Measurements from ENCODE around the gene MCU.
"Not testable (repeated sequence)": the region's sequence is repeated elsewhere in the genome, so short reads cannot be mapped to it uniquely, and the experiment has no call there.

MCU gene

DNA sequence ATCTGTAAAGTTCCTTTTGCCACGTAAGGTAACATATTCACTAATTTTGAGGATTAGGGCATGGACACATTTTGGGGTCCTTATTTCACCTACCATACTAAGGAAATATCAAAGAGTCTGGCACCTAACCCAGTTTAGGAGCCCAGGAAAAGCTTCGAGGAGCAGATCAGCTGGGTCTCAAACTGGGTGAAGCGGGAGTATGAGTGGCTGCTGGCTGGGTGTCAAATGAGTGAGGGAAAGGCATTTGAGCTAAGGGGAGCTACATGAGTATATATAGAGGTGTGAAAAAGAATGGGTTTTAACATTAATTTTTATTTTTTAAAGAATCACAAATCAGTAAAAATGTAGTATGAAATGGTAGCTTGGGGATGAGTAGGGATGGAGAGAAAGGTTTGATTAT, 71.3 kb downstream of the MCU start:
- DNase-seq = no peak

DNA sequence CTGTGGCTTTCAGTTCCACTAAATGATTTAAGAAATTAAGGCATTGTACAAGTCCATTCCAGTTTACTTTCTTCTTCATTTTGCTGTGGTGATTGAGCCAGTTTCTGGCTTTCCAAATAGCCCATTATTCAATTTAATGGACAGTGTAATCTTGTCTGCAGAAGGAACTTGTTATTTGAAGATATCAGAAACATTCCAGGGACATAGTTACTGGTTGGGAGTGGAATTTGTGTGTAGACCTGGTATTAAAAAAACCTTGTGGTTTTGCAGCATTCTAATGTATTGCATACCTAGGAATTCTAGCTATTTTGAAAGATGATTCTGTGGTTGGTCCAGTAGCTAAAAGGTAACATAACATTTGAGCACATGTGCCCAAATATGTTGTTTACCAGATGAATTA, 72.2 kb downstream of the MCU start:
- DNase-seq = no peak

DNA sequence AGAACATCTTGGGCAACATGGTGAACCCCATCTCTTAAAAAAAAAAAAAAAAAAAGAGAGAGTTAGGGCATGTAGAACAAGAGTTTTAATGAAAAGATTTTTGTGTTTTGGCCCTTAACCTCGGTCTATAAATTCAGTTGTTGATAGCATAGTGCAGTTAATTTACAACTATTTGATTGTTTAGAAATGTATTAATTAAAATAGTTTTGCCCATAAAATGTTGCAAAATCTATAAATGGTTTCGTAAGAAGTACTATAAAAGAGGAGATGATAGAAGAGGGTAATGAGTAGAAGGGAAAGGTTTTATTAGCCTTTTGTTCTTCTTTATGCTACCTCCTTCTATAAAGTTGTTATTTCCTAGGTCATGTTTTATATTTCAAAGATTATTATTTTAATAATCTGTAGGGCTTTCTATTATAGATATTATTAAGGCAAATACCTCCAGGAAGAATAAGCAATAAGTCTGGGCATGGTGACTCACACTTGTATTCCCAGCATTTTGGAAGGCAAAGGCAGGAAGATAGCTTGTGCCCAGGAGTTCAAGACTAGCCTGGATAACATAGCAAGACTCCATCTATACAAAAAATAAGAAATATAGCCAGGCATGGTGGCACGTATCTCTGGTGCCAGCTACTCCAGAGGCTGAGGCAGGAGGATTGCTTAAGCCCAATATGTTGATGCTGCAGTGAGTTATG, 73.3 kb downstream of the MCU start:
- DNase-seq = no peak

DNA sequence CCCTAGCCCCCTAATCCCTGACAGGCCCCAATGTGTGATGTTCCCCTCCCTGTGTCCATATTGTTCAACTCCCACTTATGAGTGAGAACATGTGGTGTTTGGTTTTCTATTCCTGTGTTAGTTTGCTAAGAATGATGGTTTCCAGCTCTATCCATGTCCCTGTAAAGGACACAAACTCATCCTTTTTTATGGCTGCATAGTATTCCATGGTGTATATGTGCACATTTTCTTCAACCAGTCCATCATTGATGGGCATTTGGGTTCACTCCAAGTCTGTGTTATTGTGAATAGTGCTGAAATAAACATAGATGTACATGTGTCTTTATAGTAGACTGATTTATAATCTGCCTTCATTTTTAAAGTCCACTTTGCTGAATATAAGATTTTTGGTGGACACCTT, 79.3 kb downstream of the MCU start:
- DNase-seq = not testable (repeated sequence)

DNA sequence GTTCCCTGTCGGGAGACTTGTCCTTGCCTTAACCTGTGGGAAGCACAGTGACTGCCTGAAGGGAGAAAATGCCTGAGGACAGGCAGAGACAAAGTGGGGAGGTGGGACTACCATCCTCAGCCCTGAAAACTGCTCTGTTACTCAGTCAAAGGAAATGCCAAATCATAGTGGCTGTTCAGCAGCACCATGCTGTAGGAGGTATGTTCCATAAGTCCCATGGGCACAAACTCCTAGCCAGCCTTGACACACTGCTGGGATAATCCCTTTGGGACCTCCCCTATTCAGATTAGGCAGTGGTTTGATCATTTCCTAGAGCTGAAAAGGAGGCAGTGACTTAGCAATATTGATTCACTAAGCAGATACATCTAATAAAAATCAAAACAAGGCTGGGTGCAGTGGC, 80.1 kb downstream of the MCU start:
- DNase-seq = no peak

DNA sequence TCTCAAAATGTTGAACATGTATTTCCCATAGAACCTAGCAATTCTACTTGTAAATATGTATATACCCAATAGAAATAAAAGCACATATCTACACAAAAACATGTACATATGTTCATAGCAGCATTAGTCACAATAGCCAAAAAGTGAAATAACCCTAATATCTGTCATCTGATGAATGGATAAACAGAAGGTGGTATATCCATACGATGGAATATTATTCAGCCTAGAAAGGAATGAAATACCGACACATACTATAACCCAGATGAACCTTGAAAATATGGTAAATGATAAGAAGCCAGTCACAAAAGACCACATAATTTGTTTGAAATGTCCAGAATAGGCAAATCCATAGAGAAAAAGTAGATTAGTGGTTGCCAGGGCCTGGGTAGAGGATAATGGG, 87.9 kb downstream of the MCU start:
- DNase-seq = no peak

DNA sequence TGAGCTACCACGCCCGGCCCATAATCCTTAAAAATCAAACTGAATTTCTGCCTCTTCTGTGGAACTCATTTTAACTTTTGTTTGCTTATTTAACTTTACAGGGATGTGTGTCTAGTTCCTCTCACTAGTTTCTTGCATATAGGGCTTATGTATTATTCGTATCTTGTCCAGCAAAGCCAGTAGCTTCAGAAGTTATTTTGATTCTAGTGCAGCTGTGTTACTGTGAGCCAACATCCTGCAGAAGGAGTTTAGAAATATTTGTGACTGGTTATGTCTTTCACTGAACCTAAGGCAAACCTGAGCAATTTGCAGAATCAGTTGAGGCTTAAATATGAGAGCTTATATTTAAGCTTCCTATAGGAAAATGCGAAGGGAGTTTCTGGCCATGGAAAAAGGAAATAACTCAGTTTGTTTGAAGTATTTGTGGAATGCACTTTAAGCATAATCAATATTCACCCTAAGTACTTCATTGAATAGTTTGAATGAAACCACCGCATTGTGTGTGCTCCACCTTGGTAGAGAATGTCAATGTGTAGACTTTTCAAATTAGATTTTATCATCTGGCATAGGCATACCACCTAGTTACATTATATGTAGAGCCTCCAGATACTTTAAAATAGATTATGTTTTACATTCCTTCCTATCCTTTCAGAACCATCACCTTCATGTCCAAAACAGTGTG, 90.8 kb downstream of the MCU start:
- DNase-seq = no peak

DNA sequence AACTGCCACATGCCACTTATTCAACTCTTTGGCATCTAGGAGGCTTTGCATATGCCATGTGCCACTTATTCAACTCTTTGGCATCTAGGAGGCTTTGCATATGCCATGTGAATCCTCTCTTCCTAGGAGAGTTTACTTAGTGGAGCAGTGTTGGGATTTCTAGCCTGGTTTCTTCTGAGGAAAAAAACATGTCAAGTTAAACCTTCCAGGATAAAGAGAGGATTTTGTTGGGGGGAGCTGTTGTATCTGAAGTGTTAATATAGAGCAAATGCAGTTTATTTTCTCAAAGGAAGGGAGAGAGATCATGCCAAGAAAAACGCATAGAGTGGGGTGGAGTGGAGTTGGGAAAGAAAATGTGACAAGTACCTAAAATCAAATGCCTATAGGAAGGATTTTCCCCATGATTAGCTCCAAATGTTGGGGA, 91.5 kb downstream of the MCU start:
- DNase-seq = no peak

DNA sequence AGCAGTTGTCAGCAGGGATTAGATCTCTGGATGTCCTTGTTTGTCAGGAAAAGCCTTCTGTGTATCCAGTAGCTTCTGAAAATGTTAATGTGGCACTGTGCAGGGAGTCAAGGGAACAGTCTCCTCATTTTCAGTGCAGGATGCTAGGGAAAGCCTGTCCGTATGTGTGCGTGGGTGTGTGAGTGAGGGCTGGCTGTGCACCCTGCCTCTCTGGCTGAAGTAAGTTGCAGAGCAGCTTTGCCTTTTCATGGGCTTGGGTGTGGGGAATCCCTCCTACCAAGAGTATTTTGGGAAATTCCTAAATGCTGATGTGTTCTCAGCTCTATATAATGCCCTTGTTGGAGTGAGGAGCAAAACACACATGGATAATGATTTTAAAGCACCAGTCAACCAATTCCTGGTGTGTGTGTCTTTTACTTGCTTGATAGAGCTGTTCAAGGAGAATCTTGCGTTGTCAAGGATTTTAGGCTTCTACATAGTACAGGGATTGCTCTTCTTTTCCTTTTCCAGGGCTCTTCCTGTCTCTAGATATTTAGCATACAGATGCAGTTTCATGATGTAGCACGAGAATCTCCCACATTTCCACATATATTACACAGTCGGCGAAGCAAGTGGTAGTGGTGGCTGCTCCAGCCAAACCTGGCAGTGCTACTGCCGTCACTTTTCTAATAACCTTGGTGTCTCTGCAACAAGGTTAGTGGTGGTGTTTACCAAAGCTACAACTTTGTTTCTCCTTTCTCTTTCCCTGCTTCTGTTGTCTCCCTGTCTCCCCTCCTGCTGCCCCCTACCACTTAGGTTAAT, 92.8 kb downstream of the MCU start:
- no peak for DNase-seq

DNA sequence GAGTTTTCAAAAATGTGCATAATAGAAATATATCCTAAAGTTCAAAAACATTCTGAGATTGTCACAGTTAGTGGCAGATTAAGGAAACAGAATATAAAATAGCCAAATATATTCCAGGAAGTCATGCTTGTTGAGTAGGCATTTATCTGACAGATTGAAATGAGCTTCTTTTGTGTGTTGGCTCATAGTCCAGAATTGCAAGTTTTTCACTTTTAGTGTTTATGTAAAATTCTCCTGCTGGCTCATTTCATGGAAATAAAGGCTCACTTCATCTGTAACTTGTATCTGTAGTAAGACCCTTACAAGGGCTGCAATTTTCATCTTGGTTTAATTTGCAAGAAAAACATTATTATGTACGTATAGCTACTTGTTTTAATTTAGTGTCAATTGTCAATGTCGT, 93.5 kb downstream of the MCU start:
- no peak for DNase-seq

DNA sequence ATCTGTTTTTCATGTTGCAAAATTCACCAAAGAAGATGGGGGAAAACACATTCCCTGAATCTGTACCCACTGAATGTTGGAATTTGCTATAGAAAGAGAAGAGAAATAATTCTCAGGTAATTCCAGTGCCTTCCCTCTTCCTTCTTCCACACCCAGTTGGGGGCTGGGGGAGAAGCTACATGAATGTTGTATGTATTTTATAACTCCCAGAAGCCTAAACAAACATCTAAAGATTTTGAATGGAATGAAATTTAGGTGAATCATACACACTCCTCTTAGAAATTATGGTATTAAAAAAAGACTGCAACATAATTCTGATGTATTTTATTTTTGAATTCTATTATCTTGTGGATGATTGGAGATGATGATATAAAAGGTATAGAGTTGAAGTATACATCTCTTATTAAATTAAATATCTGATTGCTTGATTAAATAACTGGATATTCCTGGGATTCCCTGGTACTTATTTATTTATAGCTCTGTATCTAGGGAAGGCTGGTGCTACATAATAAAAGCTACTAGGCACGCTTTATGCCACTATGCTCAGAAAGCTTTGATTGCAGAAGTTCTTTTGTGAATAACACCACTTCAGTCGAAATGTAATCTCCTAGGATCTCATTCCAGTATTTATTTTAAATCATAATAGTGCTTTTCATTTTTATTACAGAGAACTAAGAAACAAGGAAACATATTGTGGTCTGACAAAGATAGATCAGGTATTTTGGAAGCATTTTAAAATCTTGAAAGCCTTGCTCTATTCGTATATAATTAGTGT, 98.5 kb downstream of the MCU start:
- no peak for DNase-seq

DNA sequence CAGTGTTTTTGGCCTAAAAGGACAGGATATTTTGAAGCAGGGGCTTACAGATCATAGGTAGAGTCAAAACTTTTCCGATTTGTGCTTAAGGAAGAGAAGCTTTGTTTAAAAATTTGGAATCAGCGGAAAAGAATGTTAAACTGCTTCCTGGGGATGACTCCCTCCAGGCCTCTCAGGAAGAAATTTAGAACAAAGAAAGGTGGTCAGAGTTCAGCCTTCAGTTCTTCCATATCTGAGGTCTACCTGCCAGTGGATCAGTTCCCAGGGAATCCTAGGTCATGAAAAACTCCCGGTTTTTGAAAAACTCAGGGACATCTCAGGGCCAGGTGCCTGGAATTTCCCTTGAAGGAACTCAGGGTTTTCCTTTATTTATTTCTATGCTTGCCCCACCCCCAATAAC, 100.3 kb downstream of the MCU start:
- no peak for DNase-seq

DNA sequence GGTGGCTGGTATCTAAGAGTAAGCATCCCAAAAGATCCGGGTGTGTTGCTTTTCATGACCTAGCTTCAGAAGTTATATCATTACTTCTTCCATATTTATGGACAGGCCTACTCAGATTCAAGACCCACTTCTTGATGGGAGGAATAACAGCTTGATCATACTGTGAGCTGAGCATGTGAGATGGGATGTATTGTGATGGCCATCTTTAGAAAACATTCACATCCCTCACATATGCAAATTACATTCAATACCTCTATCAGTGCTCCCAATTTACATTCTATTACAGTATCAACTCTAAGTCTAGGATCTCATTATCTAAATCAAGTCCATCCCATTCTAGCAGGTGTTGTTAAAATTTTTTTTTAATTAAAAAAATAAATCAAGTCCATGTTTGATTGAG, 101.8 kb downstream of the MCU start:
- no peak for DNase-seq

DNA sequence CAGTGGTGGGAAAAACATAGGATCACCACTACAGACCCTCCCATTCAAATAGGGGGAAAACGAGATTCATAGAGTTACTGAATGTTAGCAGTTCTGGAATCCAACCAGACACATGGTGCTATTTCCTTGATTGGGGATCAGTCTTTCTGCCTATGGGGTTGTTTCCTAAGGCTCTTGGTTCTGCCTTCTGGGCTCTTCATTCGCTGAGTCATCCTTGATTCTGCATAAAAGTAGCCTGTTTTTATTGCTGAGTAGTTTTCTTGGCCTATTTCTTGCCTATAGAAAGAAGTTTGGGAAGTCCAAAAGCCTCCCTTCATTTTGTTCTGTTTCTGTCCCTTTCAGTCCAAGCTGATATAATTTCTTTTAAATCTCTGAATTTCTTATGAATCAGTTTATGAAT, 102.3 kb downstream of the MCU start:
- no peak for DNase-seq

DNA sequence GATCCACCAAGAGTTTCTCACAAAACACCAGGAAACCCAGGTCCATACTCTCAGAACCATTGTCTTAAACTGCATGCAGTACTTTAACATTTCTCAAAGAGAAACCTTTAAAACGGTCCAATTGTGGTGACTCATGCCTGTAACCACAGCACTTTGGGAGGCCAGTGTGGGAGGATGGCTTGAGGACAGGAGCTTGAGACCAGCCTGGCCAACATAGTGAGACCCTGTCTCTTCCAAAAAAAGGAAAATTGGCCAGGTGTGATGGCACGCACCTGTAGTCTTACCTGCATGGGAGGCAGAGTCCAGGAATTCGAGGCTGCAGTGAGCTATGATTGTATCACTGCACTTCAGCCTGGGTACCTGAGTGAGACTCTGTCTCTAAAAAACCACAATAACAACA, 104.1 kb downstream of the MCU start:
- no peak for DNase-seq

DNA sequence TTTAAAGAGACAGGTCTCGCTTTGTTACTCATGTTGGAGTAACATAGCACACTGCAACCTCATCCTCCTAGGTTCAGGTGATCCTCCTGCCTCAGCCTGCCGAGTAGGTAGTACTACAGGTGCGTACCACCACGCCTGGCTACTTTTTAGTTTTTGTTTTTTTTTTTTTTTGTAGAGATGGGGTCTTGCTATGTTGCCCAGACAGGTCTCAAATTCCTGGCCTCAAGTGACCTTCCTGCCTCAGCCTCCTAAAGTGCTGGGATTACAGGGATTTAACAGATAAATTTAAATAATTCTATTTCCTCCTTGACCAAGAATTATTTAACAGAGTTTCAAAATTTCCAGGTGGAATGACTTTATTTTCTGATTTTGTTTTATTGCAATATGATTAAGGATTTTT, 104.6 kb downstream of the MCU start:
- no peak for DNase-seq

DNA sequence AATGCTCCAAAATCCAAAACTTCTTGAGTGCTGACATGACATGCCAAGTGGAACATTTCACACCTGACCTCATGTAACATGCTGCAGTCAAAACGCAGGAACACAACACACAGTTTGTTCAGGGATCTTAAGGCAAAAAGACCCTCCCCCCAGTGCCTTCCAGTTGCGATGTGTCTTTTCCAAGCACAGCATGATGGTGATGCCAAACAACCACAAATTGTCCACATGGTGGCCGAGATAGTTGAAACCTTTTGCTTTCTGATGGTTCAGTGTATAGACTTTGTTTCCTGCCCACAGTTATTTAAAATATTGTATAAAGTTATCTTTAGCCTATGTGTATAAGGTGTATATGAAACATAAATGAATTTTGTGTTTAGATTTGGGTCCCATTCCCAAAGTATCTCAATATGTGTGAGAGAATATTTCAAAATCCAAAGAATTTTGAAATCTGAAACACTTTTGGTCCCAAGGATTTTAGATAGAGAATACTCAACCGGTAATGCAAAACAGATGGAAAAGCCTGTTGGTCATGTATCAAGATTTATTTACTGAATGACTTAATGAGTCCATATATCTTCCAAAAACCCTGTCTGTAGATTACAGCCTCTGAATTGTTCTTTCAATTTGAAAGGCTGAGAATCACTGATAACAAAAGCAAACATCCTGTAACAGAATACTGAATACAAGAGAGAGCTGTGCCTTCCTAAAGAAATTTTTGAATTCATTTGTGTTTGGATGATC, 108.2 kb downstream of the MCU start:
- no peak for DNase-seq

DNA sequence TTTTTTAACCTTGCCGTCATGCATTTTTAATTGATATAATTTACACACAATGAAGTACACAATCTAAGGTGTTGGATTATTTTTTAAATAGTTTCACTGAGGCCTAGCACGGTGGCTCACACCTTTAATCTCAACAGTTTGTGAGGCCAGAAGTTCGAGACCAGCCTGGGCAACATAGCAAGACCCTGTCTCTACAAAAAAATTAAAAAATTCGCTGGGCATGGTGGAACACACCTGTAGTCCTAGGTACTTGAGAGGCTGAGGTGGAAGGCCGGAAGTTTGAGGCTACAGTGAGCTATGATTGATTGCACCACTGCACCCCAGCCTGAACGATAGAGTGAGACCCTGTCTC, 108.8 kb downstream of the MCU start:
- no peak for DNase-seq

DNA sequence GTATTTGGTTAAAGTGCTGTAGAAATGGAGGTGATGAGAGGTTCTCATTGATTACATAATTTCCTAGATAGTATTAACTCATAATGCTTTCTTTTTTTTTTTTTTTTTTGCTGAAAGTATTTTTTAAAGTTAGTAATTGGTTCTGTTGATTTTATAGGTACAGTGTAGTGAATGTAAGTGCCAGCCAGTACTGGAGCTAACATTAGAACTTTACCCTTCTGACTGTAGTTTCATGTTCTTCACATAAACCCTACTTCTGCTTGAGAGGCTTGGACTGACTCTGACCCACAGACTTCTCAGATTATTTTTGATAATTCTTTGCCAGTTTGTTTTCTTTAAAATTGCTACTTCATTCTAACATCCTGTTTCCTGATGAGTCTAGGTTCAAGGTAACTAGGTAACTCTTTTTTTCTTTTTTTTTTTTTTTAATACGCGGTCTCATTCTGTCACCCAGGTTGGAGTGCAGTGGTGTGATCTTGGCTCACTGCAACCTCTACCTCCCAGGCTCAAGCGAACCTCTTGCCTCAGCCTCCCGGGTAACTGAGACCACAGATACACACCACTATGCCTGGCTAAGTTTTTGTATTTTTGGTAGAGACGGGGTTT, 109.4 kb downstream of the MCU start:
- no peak for DNase-seq

DNA sequence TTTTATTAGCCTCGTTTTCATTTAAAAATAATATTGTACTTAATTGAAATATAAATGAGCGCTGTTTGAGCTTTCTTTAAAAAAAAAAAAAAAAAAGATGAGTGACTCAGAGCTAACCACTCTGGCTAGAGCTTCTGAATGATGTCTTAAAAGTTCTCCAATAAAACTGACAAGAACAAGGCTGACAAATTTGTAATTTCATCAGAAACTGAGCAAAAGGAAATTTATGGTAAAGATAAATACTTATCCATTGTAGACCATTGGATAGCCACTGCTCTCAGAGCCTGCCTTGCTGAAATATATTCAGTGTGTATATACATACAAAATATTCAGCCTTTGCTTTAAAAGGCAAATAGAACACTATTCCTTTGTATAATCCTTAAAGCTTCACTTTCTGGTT, 110.4 kb downstream of the MCU start:
- no peak for DNase-seq

DNA sequence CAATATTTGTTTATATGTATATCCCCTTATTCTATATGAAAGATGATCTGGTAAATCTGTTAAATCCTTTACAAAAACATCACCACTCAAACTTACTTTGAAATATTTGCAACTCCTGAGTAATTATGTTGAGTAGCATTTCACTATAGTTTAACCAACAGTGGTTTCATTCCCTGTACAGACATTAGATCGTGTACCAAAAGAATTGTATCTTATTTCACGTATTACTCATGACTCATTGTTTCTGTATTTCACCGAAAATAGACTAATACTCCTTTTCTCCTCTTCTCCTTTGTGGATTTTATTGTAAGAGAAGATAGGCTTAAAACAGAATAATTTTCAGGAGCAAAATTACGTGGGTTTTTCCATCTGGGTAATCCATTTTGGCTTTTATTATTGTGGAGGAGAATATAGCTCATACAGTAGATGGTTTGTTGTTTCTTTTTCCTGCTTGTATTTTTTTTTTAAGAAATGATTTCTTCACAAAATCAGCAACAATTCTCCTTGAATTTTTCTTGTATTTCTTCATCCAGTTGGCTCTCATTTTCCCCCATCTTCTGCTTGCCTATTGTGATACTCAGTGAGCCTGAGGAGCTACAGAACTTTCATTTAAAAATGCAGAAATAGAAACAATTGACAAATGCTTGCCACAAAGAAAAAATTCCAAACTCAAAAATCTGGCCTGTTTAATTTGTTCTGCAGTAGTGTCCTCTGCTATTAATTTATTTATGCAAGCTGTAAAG, 111.0 kb downstream of the MCU start:
- DNase-seq = no peak

DNA sequence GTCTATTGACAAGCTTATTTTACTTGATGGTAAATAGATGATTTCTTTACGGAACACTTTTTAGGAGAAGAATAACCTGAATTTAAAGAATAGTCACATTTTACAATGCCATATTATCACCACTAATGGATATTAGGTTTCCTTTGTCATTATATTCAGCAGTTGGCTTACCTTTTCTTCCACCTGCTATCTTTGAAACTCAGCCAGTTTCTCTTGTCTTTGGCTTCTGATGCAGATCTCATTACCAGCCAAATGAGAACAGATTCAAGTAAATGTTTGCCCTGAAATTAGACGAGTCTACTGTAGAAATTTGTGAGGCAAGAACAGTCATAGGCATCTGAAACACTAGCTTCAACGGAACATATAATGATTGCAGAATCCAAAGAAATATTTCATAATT, 116.1 kb downstream of the MCU start:
- DNase-seq = no peak
